ENCODE data around the gene GAS6.

- TF ChIP-seq POLR2AphosphoS5 (IDR thresholded peaks at IDR 0.05; ENCODE audit: insufficient read depth, low read depth, low read length) (no peak), EZH2 (IDR thresholded peaks at IDR 0.05; ENCODE audit: borderline replicate concordance, low read depth, low read length, severe bottlenecking) (no peak), CTCF (IDR thresholded peaks at IDR 0.05; ENCODE audit: extremely low read depth in 1 of 2, insufficient read depth in 1 of 2, low read depth in 1 of 2, low read length in 2 of 2) (no peak)
These were observed 20.9 kb upstream of the GAS6 start for GRCh38 chr13:113884821-113885220.

Data from endothelial cell of umbilical vein (primary cell).